Heart left ventricle (tissue), 16 donors: ENCODE results near the gene ASTN2. TPM values are rescaled to one million over a fixed set of nuclear protein-coding genes. Genes with fewer than 3 reads are reported as not detected.

ENCODE experiments used
- ATAC-seq, 4 donors: fragments of 200-7000 bp; cut with Tn5 transposase; one replicate each; pipeline ENCODE4 v1.9.1; 2020 to 2022; ENCODE audit warnings: moderate library complexity in 4 of 4, mild to moderate bottlenecking in 3 of 4, moderate number of reproducible peaks in 1 of 4
- DNase-seq, 5 donors: peaks; one replicate each; pipeline ENCODE4 v3.0.0-alpha.2; 2020
- H3K27ac ChIP-seq, 12 donors: fragments of 200-600 bp; sonication (generic) in 4 of 12; one replicate each; pipeline versions ENCODE4 v1.5.0 to v1.8.0; 2016 to 2022; ENCODE audit warnings: mild to moderate bottlenecking in 2 of 12
- H3K27me3 ChIP-seq, 9 donors: fragments of 200-600 bp; sonication (generic) in 2 of 9; one replicate each; pipeline versions ENCODE4 v1.5.1 to v1.8.0; 2016 to 2022; ENCODE audit warnings: mild to moderate bottlenecking in 3 of 9
- H3K36me3 ChIP-seq, 9 donors: fragments of 200-600 bp; sonication (generic) in 2 of 9; one replicate each; pipeline versions ENCODE4 v1.5.0 to v1.8.0; 2018 to 2022; ENCODE audit warnings: mild to moderate bottlenecking in 2 of 9
- H3K4me1 ChIP-seq, 12 donors: fragments of 200-600 bp; sonication (generic) in 4 of 12; one replicate each; pipeline versions ENCODE4 v1.5.0 to v1.8.0; 2016 to 2022; ENCODE audit warnings: mild to moderate bottlenecking in 3 of 12
- H3K4me3 ChIP-seq, 12 donors: fragments of 200-600 bp; sonication (generic) in 4 of 12; one replicate each; pipeline versions ENCODE4 v1.5.0 to v1.8.0; 2017 to 2022; ENCODE audit warnings: mild to moderate bottlenecking in 9 of 12, moderate library complexity in 4 of 12
- H3K9me3 ChIP-seq, 12 donors: fragments of 200-600 bp; sonication (generic) in 4 of 12; one replicate each; pipeline versions ENCODE4 v1.5.0 to v1.8.0; 2016 to 2022; ENCODE audit warnings: mild to moderate bottlenecking in 1 of 12
- CTCF ChIP-seq, 12 donors: fragments of 200-600 bp; sonication (generic) in 4 of 12; IDR thresholded peaks; one replicate each; pipeline versions ENCODE4 v1.5.0 to v1.8.0; 2018 to 2022; ENCODE audit warnings: antibody characterized with exemption in 12 of 12, mild to moderate bottlenecking in 5 of 12
- POLR2A ChIP-seq, 2 donors: fragments of 450-650 bp; IDR thresholded peaks; one replicate each; pipeline ENCODE4 v1.6.1; 2017; ENCODE audit warnings: antibody characterized with exemption in 2 of 2, mild to moderate bottlenecking in 2 of 2, moderate library complexity in 2 of 2
- WGBS, 4 donors: extraction: QIAGEN DNeasy Blood & Tissue Kit in 2 of 4; methylation state at CpG; one replicate each; pipeline versions ENCODE4 v1.1.5 to v1.1.7; 2013 to 2018; 5-methylcytosine and 5-hydroxymethylcytosine counted together
- intact Hi-C, 10 donors: fragments of 100-400 bp; cut with DNase I; formaldehyde crosslinking; loops; one replicate each; pipeline versions ENCODE4 v1.11.1 to v1.14.2; 2022
- polyA plus RNA-seq, 2 donors: library from polyadenylated mRNA; stranded (reverse); fragments of 200-250 nt; gene quantifications; one replicate each; pipeline ENCODE4 v1.2.3, GENCODE V29; 2013
- total RNA-seq, 9 donors: library from RNA; depleted of rRNA in 2 of 9; stranded (reverse); fragments of >200 nt in 2 of 9; fragmentation: NEBNext Ultra II Directional in 3 of 9; extraction: Animal tissue kit (Norgen Biotek cat#: 25700) in 3 of 9; gene quantifications; one replicate each; pipeline versions ENCODE4 v1.1.0 to v1.2.4, GENCODE V29; 2016 to 2023
- donor health status: ischemic (EF 13 %, LVEDD 7.1; RV severe dilation, severe dysfunction).
- donor health status: healthy with polysubstance abuse.
- donor health status: DM: no; HTN: yes; CAD: no.
- donor health status: DM: no; HTN: no; CAD: no.
- donor health status: ischemic (EF 25% LVEDD 6.9; RV normal size, moderate dysfunction).
- donor health status: ischemic (EF 25% LVEDD 5.7; RV mildly dilated, moderate dysfunction).
- donor health status: healthy.
- donor health status: DM: yes; HTN: yes; CAD: no.
- donor health status: ischemic (EF 35%, LVEDD 5.7; RV mildly dilated, moderate dysfunction).
- donor health status: nonischemic (EF 11% LVEDD 7.7; RV severe dilation, severe dysfunction).
- donor health status: DM: yes; HTN: yes; CAD: no.
- donor health status: PGD.
- donor health status: ischemic (EF 29% LVEDD 5.4; RV normal size, mild dysfunction).
- donor health status: nonischemic (EF 23%, LVEDD 6.1; RV moderate dilation, normal function).

Gene ASTN2
- total and polyA plus RNA-seq, 11 donors: 2.5 to 6.0 (median 3.5) TPM

GRCh38 chr9:117076571-117077290, 338.1 kb downstream of the ASTN2 start:
- H3K4me1 ChIP-seq: no peaks in the 10 kb centered on the region
- intact Hi-C loops: loop anchor here in 1 of 10 donors (5.0 kb wide), 1 partner anchor 336 kb away; no protein-coding TSS in a partner anchor
- ATAC-seq (no peak), DNase-seq (no peak)
- no peak overlapping the region for H3K27ac ChIP-seq
- no peaks in the 10 kb centered on the region for H3K9me3 ChIP-seq
- TF ChIP-seq CTCF (IDR thresholded peaks at IDR 0.05) (no peak), POLR2A (IDR thresholded peaks at IDR 0.05) (no peak)
- 69 to 79% (median 74%) methylated on average over 8 of the region's 8 CpGs for whole genome bisulfite sequencing, 4 donors
- no peaks in the 10 kb centered on the region for H3K36me3 ChIP-seq
- no peak overlapping the region for H3K4me3 ChIP-seq
- H3K27me3 ChIP-seq: peaks cover 0 to 12% (median 0%) of the 10 kb centered on the region in 9 donors

- TF ChIP-seq POLR2A (IDR thresholded peaks at IDR 0.05): no peak
- no peak for TF ChIP-seq CTCF (IDR thresholded peaks at IDR 0.05)
- no peaks in the 10 kb centered on the region for H3K4me1 ChIP-seq
- H3K36me3 ChIP-seq: no peaks in the 10 kb centered on the region
- H3K9me3 ChIP-seq: no peaks in the 10 kb centered on the region
- ATAC-seq: no peak
- H3K4me3 ChIP-seq: no peak overlapping the region
- DNase-seq: no peak
- peaks cover 0 to 12% (median 0%) of the 10 kb centered on the region in 9 donors for H3K27me3 ChIP-seq
- no peak overlapping the region for H3K27ac ChIP-seq
- intact Hi-C loops: loop anchor here in 1 of 10 donors (5.0 kb wide), 1 partner anchor 337 kb away; no protein-coding TSS in a partner anchor
Observed at GRCh38 chr9:117075636-117076035, 339.2 kb downstream of the ASTN2 start.

- intact Hi-C loops: loop anchor here in 1 of 10 donors (5.0 kb wide), 1 partner anchor 337 kb away; no protein-coding TSS in a partner anchor
- 46 to 68% (median 48%) methylated on average over 4 to 7 of the region's 7 CpGs for WGBS, 4 donors
- DNase-seq (no peak), ATAC-seq (no peak)
- Histone ChIP-seq H3K4me1 (no peaks in the 10 kb centered on the region), H3K27me3 (peaks cover 0 to 12% (median 0%) of the 10 kb centered on the region in 9 donors), H3K27ac (no peak overlapping the region), H3K4me3 (no peak overlapping the region), H3K9me3 (no peaks in the 10 kb centered on the region), H3K36me3 (no peaks in the 10 kb centered on the region)
- no peak for TF ChIP-seq POLR2A (IDR thresholded peaks at IDR 0.05)
- no peak for TF ChIP-seq CTCF (IDR thresholded peaks at IDR 0.05)
Observed at GRCh38 chr9:117074784-117075520, 339.9 kb downstream of the ASTN2 start.

GRCh38 chr9:117074342-117074662, 340.6 kb downstream of the ASTN2 start:
- no peak overlapping the region for H3K4me3 ChIP-seq
- no peak for TF ChIP-seq CTCF (IDR thresholded peaks at IDR 0.05)
- TF ChIP-seq POLR2A (IDR thresholded peaks at IDR 0.05): no peak
- H3K27ac ChIP-seq: no peak overlapping the region
- intact Hi-C loops: no loop called here
- no peaks in the 10 kb centered on the region for H3K9me3 ChIP-seq
- ATAC-seq (no peak), DNase-seq (no peak)
- 72 to 81% (median 77%) methylated on average over 3 of the region's 3 CpGs for WGBS, 4 donors
- H3K27me3 ChIP-seq: peaks cover 0 to 12% (median 0%) of the 10 kb centered on the region in 9 donors
- H3K4me1 ChIP-seq: no peaks in the 10 kb centered on the region
- H3K36me3 ChIP-seq: no peaks in the 10 kb centered on the region
